GM21515 (cell line): Measurements from ENCODE around the gene FCAMR.

Experiments
- ATAC-seq: cut with Tn5 transposase; IDR thresholded peaks from one replicate; pipeline ENCODE4 v1.9.1; 2021; ENCODE audit not compliant: unreplicated experiment

The FCAMR gene

GRCh38 chr1:206970446-206970845 is at the start of gene FCAMR:
FCAMR (minus strand) TSS chr1:206970460; CDS start chr1:206970125, 335 bp downstream.
- no peak for ATAC-seq

GRCh38 chr1:207019661-207020060 is 49.4 kb upstream of the FCAMR start:
- ATAC-seq = no peak

DNA sequence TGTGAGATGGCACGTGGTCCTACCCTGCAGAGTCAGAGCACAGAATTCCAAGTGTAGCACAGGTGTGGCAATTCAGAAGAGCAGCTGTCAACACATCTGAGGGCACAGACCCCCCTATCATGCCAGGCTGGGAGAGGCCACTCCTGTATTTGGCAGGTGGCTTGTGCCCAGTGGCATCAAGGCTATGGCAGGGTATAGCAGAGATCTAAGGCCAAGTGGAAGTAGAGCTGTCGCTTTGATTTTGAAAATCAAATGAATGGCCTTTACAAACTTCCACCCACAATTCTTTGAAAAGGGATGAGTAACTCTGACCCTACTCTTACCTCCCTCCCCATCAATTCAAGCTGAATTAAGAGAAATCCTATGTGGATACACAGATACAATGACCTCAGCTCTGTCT is 48.9 kb upstream of the FCAMR start:
- ATAC-seq = no peak

DNA sequence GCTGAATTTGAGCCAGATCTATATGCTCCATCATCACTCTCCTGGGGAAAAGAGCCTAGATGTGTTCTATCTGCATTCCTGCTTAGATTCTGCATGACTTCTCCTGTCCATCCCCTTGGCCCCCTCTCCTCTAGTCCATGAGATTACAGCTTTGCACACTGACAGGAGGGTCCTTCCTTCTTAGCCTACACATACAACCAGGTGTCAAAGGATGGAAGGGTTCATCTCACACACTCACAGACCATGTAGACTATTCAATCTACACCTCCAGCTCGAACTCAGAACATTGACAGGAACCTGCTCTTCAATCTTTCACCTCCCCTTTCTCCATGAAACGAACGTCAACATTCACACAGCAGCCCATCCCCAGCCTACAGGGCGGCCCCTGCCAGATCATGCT is 48.4 kb upstream of the FCAMR start:
- ATAC-seq = no peak

DNA sequence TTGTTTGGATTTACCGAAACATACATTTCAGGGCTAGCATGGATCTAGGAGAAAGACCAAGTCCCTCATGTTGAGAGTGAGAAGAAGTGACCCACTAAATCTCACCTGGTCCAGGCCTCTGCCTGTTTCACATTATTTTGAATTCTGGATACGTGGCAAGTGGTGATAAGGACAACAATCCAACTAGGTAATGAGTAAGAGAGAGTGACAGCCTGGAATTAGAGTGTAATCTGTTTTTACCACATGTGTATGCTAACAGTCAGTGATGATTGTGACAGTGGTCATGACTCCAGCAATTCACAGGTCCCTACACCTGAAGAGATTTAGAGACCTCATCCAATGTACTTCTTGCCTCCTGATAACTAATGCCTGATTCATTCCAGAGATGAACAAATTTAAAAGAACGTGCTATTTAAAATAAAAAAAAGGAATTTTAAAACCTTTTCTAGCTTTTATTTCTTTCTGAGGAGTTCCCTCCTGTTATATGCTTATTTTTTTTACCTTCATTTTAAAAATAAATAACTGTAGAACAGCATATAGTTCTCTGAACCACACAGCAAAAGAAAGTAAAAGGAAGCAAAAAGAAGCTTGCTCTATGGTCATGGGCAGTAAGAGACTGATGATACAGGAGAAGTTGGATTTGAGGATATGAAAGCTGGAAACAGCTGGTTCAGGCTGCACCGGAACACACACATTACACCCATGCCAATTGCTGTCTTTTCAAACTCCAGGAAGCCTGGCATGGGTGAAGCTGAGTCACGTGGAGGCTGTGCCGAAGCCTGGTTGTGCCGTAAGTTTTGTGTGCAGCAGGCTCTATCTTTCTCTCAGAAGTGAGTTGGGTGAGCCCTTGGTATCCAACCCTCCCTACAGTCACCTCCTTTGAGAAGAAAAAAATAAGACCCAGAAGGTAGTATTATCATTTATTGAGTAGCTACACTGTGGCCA is 47.6 kb upstream of the FCAMR start:
- ATAC-seq = no peak

GRCh38 chr1:207015791-207016190 is 45.5 kb upstream of the FCAMR start:
- ATAC-seq = no peak

- no peak for ATAC-seq
Measured at GRCh38 chr1:207014728-207015127, 44.5 kb upstream of the FCAMR start.

GRCh38 chr1:207013321-207014085 is 43.2 kb upstream of the FCAMR start:
- ATAC-seq = no peak

DNA sequence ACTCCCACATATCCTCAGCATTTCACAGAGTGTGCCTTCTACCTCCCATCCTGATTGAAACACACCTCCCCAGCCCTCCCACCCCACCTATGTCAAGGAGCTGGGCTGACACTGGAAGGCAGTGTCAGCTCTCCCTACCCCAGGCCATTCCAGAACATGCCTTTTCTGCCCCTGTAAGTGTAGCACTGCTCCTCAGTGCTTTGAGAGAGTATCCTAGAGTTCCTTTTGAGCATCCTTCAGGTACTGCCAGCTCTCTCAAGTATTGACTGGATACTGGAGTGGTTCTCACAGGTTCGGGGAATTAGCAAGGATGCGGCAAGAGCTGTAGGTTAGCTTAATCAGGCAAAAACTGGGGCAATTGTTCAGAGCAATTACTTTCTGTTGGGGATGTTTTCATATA is 40.5 kb upstream of the FCAMR start:
- no peak for ATAC-seq

GRCh38 chr1:207009945-207010344 is 39.7 kb upstream of the FCAMR start:
- no peak for ATAC-seq

DNA sequence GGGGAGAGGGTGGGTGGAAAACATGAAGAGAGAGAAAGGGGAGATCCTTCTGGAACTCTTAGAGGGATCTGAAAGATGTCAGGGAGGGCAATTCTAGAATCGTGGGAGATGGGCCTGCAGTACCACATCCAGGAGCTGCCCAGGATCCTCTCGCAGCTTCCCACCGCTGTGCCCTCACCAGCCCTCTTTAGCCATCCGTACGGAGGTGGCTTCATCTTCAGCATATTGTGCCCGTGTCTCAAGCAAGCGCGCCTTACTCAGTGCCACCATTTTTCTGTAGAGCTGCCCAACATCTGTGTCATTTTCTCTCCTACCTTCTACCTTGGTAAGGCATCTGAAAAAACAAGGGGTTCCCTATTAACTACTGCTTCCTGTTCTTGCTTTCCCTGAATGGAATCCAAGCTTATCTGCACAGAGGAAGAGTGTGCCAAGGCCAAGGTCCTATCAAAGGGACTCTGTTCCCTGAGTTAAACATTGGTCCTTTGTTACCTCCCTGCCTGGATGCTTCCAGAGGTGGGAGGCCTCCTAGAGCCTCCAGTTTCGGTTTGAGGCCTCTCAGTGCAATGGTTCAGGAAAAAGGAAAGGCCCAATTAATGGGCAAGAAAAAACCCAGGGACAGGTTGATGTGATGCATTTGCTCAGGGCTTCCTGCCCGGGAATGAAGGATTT is 39.1 kb upstream of the FCAMR start:
- no peak for ATAC-seq

GRCh38 chr1:207007352-207008033 is 37.2 kb upstream of the FCAMR start:
- no peak for ATAC-seq

- no peak for ATAC-seq
Measured at GRCh38 chr1:207006914-207007313, 36.7 kb upstream of the FCAMR start.

DNA sequence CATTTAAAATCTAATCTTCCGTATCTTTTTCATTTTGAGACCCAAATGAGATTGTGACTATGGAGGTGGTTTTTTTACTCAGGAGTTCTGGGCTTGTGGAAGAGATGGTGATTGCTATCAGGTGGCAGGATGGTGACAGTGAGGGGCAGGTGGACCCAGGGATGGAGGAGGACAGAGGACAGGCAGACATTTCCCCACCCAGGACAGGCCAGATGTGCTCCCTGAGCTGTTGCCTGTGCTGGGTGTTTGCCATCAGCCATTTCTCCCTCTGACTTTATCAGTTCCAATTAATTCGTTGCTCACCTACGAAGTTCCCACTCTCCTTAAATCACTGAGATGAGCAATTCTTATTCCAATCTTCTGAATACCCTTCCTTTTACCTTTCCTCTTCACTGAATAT is 35.8 kb upstream of the FCAMR start:
- ATAC-seq = no peak

DNA sequence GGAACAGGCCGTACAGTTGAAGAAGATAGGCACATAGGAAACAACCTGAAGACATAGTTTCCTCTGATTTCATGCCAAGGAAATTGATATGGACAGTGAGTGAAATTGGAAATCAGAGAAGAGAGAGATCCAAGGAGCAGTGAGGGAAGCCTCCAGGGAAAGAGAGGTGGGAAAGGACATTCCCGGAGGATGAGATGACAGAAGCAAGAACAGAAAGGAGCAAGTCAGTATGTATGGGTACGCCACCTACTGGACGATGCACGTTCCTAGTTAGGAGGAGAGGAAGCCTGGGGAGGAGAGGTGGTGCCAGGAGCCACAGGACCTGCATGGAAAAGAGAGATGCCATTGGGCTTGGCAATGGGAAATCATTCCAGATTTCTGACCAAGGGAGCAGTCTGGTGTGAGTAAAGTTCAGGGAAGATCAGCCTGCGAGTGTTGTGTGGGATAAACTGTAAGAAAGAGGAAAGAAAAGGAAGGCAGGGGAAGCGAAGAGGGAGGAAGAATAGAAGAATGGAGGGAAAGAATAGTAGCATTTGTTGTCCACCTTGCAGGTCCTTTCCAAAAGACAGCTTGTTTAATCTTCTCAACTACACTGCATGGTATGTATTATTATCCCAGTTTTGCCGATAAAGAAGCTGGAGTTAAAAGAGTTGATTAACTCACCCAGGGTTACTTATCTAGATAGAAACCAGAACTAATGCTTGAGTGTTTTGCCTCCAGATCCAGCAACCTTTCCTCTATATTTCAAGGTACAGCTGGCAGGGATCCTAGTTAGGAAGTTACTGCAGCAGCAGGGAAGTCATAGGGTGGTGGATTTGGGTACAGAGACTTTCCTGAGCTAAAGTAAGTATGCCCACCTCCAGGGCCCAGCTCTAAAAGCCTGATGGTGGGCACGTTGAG is 34.9 kb upstream of the FCAMR start:
- no peak for ATAC-seq

GRCh38 chr1:207003210-207003609 is 33.0 kb upstream of the FCAMR start:
- ATAC-seq = no peak

- no peak for ATAC-seq
Measured at GRCh38 chr1:207002724-207003146, 32.5 kb upstream of the FCAMR start.

GRCh38 chr1:207001492-207002245 is 31.4 kb upstream of the FCAMR start:
- no peak for ATAC-seq

GRCh38 chr1:207000651-207001291 is 30.5 kb upstream of the FCAMR start:
- ATAC-seq = no peak
